22Rv1 (cell line): ENCODE data around the gene FRY.

Experiments used
- ZFX ChIP-seq: fragments of 450-650 bp; IDR thresholded peaks from 2 replicates; pipeline ENCODE4 v1.6.1; 2017; ENCODE audit warnings: antibody characterized with exemption, borderline replicate concordance
- TF ChIP-seq, protein P1 (sequence below): fragments of 450-650 bp; IDR thresholded peaks from 2 replicates; pipeline ENCODE4 v1.5.1; 2017; ENCODE audit warnings: mild to moderate bottlenecking

DNA sequence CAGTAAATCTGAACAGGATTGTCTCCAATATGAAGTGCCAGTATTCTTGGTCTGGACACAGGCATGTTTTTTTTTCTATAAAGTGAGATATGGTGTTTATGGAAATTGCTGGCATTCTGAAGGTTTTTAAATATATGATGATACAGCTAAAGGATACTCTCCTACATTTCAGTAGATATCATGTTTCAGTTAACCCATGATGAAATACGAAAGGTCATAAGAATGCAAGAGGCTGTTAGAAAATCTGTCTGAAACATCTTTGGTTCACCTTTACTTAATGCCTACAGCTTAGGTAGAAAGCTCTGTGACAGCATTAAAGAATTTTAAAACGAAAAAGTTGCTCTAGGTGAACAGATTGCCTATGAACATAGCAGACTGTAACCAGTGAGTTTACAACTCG, 9.1 kb downstream of the FRY start:
- TF ChIP-seq, protein P1, sequence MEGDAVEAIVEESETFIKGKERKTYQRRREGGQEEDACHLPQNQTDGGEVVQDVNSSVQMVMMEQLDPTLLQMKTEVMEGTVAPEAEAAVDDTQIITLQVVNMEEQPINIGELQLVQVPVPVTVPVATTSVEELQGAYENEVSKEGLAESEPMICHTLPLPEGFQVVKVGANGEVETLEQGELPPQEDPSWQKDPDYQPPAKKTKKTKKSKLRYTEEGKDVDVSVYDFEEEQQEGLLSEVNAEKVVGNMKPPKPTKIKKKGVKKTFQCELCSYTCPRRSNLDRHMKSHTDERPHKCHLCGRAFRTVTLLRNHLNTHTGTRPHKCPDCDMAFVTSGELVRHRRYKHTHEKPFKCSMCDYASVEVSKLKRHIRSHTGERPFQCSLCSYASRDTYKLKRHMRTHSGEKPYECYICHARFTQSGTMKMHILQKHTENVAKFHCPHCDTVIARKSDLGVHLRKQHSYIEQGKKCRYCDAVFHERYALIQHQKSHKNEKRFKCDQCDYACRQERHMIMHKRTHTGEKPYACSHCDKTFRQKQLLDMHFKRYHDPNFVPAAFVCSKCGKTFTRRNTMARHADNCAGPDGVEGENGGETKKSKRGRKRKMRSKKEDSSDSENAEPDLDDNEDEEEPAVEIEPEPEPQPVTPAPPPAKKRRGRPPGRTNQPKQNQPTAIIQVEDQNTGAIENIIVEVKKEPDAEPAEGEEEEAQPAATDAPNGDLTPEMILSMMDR: no peak
- no peak for TF ChIP-seq ZFX
